GM12874 (cell line): Measurements from ENCODE around the gene ENTHD1.

ENCODE experiments used
- CTCF ChIP-seq: IDR thresholded peaks from 2 replicates; pipeline ENCODE4 v1.5.1; 2011; ENCODE audit warnings: low read depth, mild to moderate bottlenecking, control low read depth, low read length, moderate library complexity; ENCODE audit not compliant: insufficient read depth

The ENTHD1 gene

GRCh38 chr22:39744353-39744752, 149.2 kb downstream of the ENTHD1 start:
- no peak for TF ChIP-seq CTCF

- no peak for TF ChIP-seq CTCF
Measured at GRCh38 chr22:39743935-39744334, 149.6 kb downstream of the ENTHD1 start.

- TF ChIP-seq CTCF = no peak
Measured at GRCh38 chr22:39739338-39740027, 154.1 kb downstream of the ENTHD1 start.

- no peak for TF ChIP-seq CTCF
Measured at GRCh38 chr22:39738746-39739145, 154.8 kb downstream of the ENTHD1 start.

- TF ChIP-seq CTCF = no peak
Measured at GRCh38 chr22:39735776-39736175, 157.8 kb downstream of the ENTHD1 start.

- no peak for TF ChIP-seq CTCF
Measured at GRCh38 chr22:39734866-39735265, 158.7 kb downstream of the ENTHD1 start.

- TF ChIP-seq CTCF = no peak
Measured at GRCh38 chr22:39733191-39733590, 160.4 kb downstream of the ENTHD1 start.
